ENCODE data around the gene FGF21. TPM values are rescaled to one million over a fixed set of nuclear protein-coding genes. Genes with fewer than 3 reads are reported as not detected.

Gene FGF21
- total and polyA plus RNA-seq, 9 donors = not detected

DNA sequence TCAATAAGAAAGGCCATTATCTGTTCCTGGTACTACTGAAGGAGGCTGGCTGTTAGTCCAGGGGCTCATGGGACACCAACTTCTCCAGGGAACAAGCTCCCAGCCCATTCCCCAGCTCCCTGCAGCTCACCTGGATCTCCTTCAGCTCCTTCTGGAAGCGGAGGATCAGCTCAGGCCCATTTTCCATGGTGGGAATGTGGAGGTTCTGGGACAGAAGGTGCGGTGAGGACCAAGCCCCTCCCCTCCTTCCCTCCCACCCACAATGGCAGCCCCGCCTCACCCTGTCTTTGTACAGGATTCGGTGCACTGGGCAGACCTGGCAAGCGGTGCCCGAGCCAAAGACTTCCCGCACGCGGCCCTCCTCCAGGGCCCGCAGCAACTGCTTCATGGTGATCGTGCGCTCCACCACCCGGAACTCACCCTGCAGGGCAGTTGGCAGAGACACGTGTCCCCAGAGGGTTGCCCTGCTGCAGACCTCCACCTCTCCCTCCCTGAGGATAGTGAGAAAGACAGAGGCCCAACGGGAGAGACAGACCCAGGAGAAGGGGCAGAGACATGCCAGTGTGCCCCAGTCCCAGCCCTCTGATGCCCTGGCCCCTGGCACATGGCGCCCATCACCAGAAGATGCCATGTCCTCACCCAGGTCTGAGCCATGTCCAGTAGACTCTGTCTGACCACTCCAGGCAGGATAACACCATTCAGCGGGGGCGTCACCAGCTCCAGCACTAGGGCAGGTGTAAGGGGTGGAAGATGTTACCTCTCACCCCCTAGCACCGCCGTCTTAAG lies 41.2 kb downstream of the FGF21 start:
- H3K4me3 ChIP-seq = no peak overlapping the region
- peaks cover 12% of the 10 kb centered on the region for H3K4me1 ChIP-seq (ENCODE audit: insufficient read depth)
- H3K27me3 ChIP-seq = no peaks in the 10 kb centered on the region
- peak overlapping the region; percentile 82 to 85 for H3K27ac ChIP-seq
- no peaks in the 10 kb centered on the region for H3K9me3 ChIP-seq
- WGBS, 3 donors = 86 to 90% (median 87%) methylated on average over 20 of the region's 20 CpGs
- TF ChIP-seq POLR2A (IDR thresholded peaks at IDR 0.05) = no peak
- TF ChIP-seq, protein P1, sequence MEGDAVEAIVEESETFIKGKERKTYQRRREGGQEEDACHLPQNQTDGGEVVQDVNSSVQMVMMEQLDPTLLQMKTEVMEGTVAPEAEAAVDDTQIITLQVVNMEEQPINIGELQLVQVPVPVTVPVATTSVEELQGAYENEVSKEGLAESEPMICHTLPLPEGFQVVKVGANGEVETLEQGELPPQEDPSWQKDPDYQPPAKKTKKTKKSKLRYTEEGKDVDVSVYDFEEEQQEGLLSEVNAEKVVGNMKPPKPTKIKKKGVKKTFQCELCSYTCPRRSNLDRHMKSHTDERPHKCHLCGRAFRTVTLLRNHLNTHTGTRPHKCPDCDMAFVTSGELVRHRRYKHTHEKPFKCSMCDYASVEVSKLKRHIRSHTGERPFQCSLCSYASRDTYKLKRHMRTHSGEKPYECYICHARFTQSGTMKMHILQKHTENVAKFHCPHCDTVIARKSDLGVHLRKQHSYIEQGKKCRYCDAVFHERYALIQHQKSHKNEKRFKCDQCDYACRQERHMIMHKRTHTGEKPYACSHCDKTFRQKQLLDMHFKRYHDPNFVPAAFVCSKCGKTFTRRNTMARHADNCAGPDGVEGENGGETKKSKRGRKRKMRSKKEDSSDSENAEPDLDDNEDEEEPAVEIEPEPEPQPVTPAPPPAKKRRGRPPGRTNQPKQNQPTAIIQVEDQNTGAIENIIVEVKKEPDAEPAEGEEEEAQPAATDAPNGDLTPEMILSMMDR (IDR thresholded peaks at IDR 0.05) = no peak
- no peak for TF ChIP-seq EP300 (IDR thresholded peaks at IDR 0.05)
- intact Hi-C loops (cut with DNase I) = loop anchor here in 3 of 4 donors (2.0 to 10.0 kb wide), 4 partner anchors 40 to 181 kb away; partner anchors contain the start of genes HSD17B14 (in 2 of the 3) and FTL (in 1 of the 3)
- H3K36me3 ChIP-seq = no peaks in the 10 kb centered on the region
- DNase-seq = peak in 4 of 5 donors; percentile 32 to 60 (median 48)

DNA sequence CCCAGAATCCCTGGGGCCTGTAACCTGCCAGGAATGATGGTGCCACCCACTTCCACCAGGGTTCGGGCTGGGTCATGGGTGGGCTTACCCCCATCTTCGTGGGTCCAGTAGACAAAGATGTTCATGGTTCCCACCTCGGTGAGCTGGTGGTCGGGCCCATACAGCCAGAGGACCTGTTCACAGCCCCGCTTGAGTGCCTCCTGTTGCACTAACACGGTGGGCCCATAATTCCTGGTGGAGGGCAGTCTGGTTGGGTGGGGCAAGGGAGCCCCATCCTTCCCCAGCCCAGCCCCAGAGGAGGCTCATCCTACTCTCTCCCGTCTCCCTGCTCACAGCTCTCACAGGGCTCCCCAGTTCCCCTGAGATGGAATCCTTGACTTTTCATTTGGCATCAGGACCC lies 41.8 kb downstream of the FGF21 start:
- H3K4me3 ChIP-seq = no peak overlapping the region
- peaks cover 12% of the 10 kb centered on the region for H3K4me1 ChIP-seq (ENCODE audit: insufficient read depth)
- no peaks in the 10 kb centered on the region for H3K27me3 ChIP-seq
- intact Hi-C loops (cut with DNase I) = loop anchor here in 3 of 4 donors (2.0 to 10.0 kb wide), 4 partner anchors 40 to 180 kb away; partner anchors contain the start of genes HSD17B14 (in 2 of the 3) and FTL (in 1 of the 3)
- TF ChIP-seq POLR2A (IDR thresholded peaks at IDR 0.05) = no peak
- TF ChIP-seq EP300 (IDR thresholded peaks at IDR 0.05) = no peak
- TF ChIP-seq, protein P1 (IDR thresholded peaks at IDR 0.05) = no peak
- H3K27ac ChIP-seq = no peak overlapping the region
- H3K36me3 ChIP-seq = no peaks in the 10 kb centered on the region
- 87 to 93% (median 91%) methylated on average over 7 of the region's 7 CpGs for WGBS, 3 donors
- no peaks in the 10 kb centered on the region for H3K9me3 ChIP-seq
- DNase-seq = peak in 1 of 5 donors; percentile 36

- H3K9me3 ChIP-seq = no peaks in the 10 kb centered on the region
- no peak overlapping the region for H3K27ac ChIP-seq
- no peaks in the 10 kb centered on the region for H3K27me3 ChIP-seq
- TF ChIP-seq POLR2A (IDR thresholded peaks at IDR 0.05) = no peak
- TF ChIP-seq, protein P1 (IDR thresholded peaks at IDR 0.05) = no peak
- no peak for TF ChIP-seq EP300 (IDR thresholded peaks at IDR 0.05)
- DNase-seq = no peak
- H3K4me3 ChIP-seq = no peak overlapping the region
- peaks cover 12% of the 10 kb centered on the region for H3K4me1 ChIP-seq (ENCODE audit: insufficient read depth)
- intact Hi-C loops (cut with DNase I) = loop anchor here in 3 of 4 donors (5.0 to 10.0 kb wide), 3 partner anchors 38 to 178 kb away; partner anchors contain the start of genes FTL (in 1 of the 3) and HSD17B14 (in 1 of the 3)
- 60 to 69% (median 63%) methylated on average over 6 of the region's 6 CpGs for WGBS, 3 donors
- H3K36me3 ChIP-seq = no peaks in the 10 kb centered on the region
Measured at GRCh38 chr19:48798937-48799336, 43.6 kb downstream of the FGF21 start.

DNA sequence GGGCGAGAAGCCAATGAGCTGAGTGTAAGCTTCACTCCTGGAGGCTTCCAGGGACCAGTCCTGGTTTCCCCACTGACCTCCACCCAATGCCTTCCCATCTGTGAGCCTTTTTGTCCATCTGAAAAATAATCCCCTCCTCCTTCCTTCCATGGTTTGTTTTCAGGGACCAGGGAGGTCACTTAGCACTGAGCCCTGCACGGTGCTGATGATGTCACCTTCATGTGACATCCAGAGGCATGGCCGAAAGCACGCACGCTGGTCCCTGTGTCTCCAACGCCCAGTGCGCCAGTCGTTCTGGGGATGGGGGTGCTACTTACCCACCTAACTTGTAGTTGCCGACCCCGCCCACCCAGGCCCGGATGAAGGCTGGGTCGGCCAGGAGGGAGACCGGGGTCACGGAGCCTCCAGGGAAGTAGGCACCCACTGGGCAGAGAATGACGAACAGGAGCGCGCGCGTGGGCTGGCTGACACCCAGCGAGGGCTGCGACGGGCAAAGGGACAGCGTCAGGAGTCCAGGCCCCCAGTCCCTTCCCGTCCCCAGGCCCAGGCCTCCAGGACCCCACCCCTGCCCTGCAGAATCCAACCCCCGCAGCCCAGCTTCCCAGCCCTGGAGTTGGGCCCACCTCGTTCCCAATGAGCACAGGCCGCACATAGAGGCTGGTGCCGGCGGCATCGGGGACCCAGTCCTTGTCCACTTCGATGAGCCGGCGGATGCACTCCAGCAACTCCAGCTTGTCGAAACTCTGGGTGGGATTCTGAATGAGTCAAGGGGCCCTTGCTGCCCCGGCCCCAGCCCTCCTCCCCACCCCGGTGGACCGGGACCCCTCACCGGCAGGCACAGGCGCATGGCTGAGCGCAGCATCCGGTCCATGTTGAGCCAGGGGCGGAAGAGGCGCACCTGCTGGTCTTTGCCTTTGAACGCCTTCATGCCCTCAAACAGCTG lies 44.3 kb downstream of the FGF21 start:
- TF ChIP-seq POLR2A (IDR thresholded peaks at IDR 0.05) = no peak
- no peak for TF ChIP-seq EP300 (IDR thresholded peaks at IDR 0.05)
- TF ChIP-seq, protein P1 (IDR thresholded peaks at IDR 0.05) = no peak
- H3K4me1 ChIP-seq (ENCODE audit: insufficient read depth) = peaks cover 9% of the 10 kb centered on the region
- WGBS, 3 donors = 90 to 92% (median 90%) methylated on average over 43 to 44 of the region's 44 CpGs
- no peak overlapping the region for H3K27ac ChIP-seq
- intact Hi-C loops (cut with DNase I) = loop anchor here in 3 of 4 donors (5.0 to 10.0 kb wide), 3 partner anchors 38 to 178 kb away; partner anchors contain the start of genes FTL (in 1 of the 3) and HSD17B14 (in 1 of the 3)
- H3K9me3 ChIP-seq = no peaks in the 10 kb centered on the region
- no peak overlapping the region for H3K4me3 ChIP-seq
- no peaks in the 10 kb centered on the region for H3K27me3 ChIP-seq
- H3K36me3 ChIP-seq = no peaks in the 10 kb centered on the region
- peak in 1 of 5 donors; percentile 35 for DNase-seq
